ENCODE results near the gene BCAS4. TPM values are rescaled to one million over a fixed set of nuclear protein-coding genes. Genes with fewer than 3 reads are reported as not detected.

BCAS4 gene
- total RNA-seq, 1 experiment from 2014 or later = 7.6 TPM

DNA sequence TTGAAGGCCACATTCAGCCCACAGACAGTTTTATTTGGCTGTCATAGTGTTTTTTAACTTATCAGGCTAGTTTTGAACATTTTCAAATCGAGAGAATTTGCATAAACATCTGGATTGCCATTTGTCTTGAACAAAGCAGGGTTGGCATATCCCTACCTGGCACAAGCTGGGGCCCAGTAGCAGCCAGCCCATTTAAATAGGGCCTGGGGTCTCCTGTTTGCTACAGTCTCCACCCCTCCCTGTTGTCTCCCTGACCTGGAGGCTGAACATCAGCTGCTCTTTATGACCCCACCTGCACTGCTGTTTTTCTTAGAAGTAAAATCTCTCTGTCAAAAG lies 10.5 kb downstream of the BCAS4 start:
- H3K9me2 ChIP-seq (ENCODE audit: insufficient read depth) = no peaks in the 10 kb centered on the region
- H2AFZ ChIP-seq = no peak overlapping the region
- no peaks in the 10 kb centered on the region for H3K36me3 ChIP-seq (ENCODE audit: low read depth)
- BruUV-seq (replicated peaks) = no TSS peak
- no peaks in the 10 kb centered on the region for H3K4me1 ChIP-seq (replicated peaks; ENCODE audit: insufficient read depth)
- POLR2A ChIA-PET (ENCODE audit: unreplicated experiment) = no interaction called here
- no peak overlapping the region for H3K4me3 ChIP-seq
- no peaks in the 10 kb centered on the region for H3F3A ChIP-seq (ENCODE audit: insufficient read depth, low read depth)
- H4K20me1 ChIP-seq (ENCODE audit: insufficient read depth) = no peaks in the 10 kb centered on the region
- no peak overlapping the region for H3K4me2 ChIP-seq
- H3K9me3 ChIP-seq (ENCODE audit: insufficient read depth, low read depth) = no peaks in the 10 kb centered on the region
- TF ChIP-seq CTCF (conservative IDR thresholded peaks at IDR 0.05) = no peak
- TF ChIP-seq EZH2 (IDR thresholded peaks at IDR 0.05; ENCODE audit: low read depth) = no peak
- no peaks in the 10 kb centered on the region for H3K27me3 ChIP-seq (ENCODE audit: insufficient read depth, low read depth)
- intact Hi-C loops (cut with micrococcal nuclease; ENCODE audit: unreplicated experiment) = no loop called here
- CTCF ChIA-PET = interaction anchor here (0.9 kb wide), 1 partner anchor 11 kb away, joined by 3 read pairs; the partner anchor contains the start of gene BCAS4
- no peak for DNase-seq
- no peaks in the 10 kb centered on the region for H3K79me2 ChIP-seq (ENCODE audit: low read depth)
- H3K27ac ChIP-seq = no peak overlapping the region

GRCh38 chr20:50806126-50806768 lies 11.4 kb downstream of the BCAS4 start:
- no TSS peak for BruUV-seq (replicated peaks)
- Histone ChIP-seq H3K4me2 (no peak overlapping the region), H3K9me2 (ENCODE audit: insufficient read depth) (no peaks in the 10 kb centered on the region), H4K20me1 (ENCODE audit: insufficient read depth) (no peaks in the 10 kb centered on the region), H3K9me3 (ENCODE audit: insufficient read depth, low read depth) (no peaks in the 10 kb centered on the region), H3K4me1 (replicated peaks; ENCODE audit: insufficient read depth) (no peaks in the 10 kb centered on the region), H2AFZ (no peak overlapping the region), H3K4me3 (no peak overlapping the region), H3K36me3 (ENCODE audit: low read depth) (no peaks in the 10 kb centered on the region), H3K27me3 (ENCODE audit: insufficient read depth, low read depth) (no peaks in the 10 kb centered on the region), H3F3A (ENCODE audit: insufficient read depth, low read depth) (no peaks in the 10 kb centered on the region), H3K79me2 (ENCODE audit: low read depth) (no peaks in the 10 kb centered on the region), H3K27ac (no peak overlapping the region)
- POLR2A ChIA-PET (ENCODE audit: unreplicated experiment) = no interaction called here
- DNase-seq = no peak
- no peak for TF ChIP-seq EZH2 (IDR thresholded peaks at IDR 0.05; ENCODE audit: low read depth)
- no peak for TF ChIP-seq CTCF (conservative IDR thresholded peaks at IDR 0.05)
- intact Hi-C loops (cut with micrococcal nuclease; ENCODE audit: unreplicated experiment) = no loop called here
- CTCF ChIA-PET = no interaction called here

DNA sequence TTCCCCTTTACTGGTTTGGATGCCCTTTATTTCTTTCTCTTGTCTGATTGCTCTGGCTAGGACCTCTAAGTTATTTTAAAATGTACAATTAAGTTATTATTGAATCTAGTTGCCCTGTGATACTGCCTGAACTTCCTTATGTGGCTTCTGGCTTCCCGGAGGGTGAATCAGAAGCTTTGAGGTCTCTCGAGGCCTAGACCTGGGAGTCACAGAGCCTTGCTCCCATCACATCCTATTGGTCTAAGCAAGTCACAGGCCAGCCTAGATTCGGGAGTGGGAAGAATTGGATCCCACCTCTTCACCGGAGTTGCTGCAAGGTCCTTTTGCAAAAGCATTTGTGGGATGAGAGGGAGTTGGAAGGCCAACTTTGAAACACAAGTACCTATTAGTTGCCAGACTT lies 15.2 kb downstream of the BCAS4 start:
- H3K27me3 ChIP-seq (ENCODE audit: insufficient read depth, low read depth) = no peaks in the 10 kb centered on the region
- H3K4me3 ChIP-seq = no peak overlapping the region
- ChIA-PET CTCF (no interaction called here), POLR2A (ENCODE audit: unreplicated experiment) (no interaction called here)
- H3K79me2 ChIP-seq (ENCODE audit: low read depth) = no peaks in the 10 kb centered on the region
- no peaks in the 10 kb centered on the region for H3K9me3 ChIP-seq (ENCODE audit: insufficient read depth, low read depth)
- H3K4me1 ChIP-seq (replicated peaks; ENCODE audit: insufficient read depth) = 0 out of 2 replicates have a peak, but pooled peaks cover under 1% of the 10 kb centered on the region
- H2AFZ ChIP-seq = no peak overlapping the region
- TF ChIP-seq EZH2 (IDR thresholded peaks at IDR 0.05; ENCODE audit: low read depth) = no peak
- no peak for TF ChIP-seq CTCF (conservative IDR thresholded peaks at IDR 0.05)
- BruUV-seq (replicated peaks) = no TSS peak
- no peak for DNase-seq
- intact Hi-C loops (cut with micrococcal nuclease; ENCODE audit: unreplicated experiment) = loop anchor here (10.0 kb wide), 1 partner anchor 1565 kb away; no protein-coding TSS in a partner anchor
- no peak overlapping the region for H3K4me2 ChIP-seq
- H3F3A ChIP-seq (ENCODE audit: insufficient read depth, low read depth) = peaks cover 8% of the 10 kb centered on the region; the same call in 1 of the 2 replicates
- no peaks in the 10 kb centered on the region for H3K36me3 ChIP-seq (ENCODE audit: low read depth)
- no peaks in the 10 kb centered on the region for H4K20me1 ChIP-seq (ENCODE audit: insufficient read depth)
- H3K27ac ChIP-seq = no peak overlapping the region
- H3K9me2 ChIP-seq (ENCODE audit: insufficient read depth) = no peaks in the 10 kb centered on the region

Data from PC-9 (cell line).